Activated T-helper 1 cell treated with anti-CD3 and anti-CD28 coated beads, Interleukin-2, amount 50 U/mL, for 16 hours (primary cell): ENCODE results near the gene CRYL1.
A peak's percentile ranks its signal among the peaks of the same experiment; 100 is the strongest.

Experiments
- DNase-seq, 2 donors: peaks; one replicate each; pipeline ENCODE4 v3.0.0-alpha.2; 2020; ENCODE audit warnings: low read depth in 1 of 2, low spot score in 1 of 2

CRYL1 gene

DNA sequence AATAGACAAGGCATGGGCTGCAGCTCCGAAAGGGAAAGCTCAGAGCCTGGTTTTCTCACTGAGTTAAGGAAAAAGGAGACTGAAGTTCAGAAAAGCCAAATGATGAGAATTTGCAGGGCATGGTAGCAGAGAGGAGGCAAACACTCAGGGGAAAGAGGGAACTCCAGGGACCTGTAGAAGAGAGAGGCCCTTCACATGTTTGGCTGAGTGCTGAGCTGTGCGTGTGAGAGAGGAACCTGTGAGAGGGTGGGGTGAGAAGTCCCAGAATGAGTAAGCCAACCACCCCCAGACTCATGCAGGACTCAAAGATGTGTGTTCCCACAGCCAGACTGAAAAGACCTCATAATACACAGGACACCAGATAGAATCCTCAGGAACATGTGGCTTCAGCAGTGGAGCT lies 2.8 kb upstream of the CRYL1 start:
- DNase-seq = no peak

DNA sequence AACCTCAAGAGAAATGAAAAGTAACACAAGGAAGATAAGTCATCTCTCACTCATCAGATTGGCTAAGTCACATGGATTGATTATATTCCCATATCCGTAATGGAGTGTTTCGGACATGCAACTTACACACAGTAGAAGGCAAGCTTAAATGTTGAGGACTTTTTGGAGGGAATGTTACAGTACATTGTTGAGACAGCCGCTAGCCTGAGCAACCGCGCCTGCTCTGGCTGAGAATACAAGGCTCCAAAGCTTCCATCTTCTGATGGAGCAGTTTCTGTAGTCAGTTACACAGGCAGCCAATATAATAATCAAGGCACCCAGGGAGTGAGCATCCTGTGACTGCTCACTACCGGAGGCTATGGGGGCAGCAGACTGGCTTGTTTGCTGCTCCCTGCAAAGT lies 1.0 kb upstream of the CRYL1 start:
- DNase-seq = no peak

DNA sequence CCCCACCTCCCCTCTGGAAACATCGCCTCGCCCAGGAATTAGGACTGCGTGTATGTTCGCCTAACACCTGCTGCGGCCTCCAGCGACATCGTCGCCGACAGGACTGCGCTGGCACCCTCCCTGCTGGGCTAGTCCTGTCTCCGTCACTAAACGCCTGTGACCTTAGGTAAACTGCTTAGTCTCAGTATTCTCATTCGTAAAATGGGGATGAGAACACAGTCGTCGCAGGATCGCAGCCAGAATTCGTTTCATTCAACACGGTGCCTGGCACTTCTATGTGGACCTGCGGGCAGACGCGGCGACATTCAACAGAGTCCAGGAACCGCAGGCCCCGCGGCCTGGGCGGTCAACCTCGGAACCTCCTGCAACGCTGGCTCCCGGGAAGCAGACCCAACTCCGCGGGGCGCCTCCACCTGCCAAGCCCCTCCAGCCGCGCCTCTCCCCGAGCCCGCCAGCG lies 485 bp downstream of the CRYL1 start:
- peak in 1 of 2 donors; percentile 5 for DNase-seq

DNA sequence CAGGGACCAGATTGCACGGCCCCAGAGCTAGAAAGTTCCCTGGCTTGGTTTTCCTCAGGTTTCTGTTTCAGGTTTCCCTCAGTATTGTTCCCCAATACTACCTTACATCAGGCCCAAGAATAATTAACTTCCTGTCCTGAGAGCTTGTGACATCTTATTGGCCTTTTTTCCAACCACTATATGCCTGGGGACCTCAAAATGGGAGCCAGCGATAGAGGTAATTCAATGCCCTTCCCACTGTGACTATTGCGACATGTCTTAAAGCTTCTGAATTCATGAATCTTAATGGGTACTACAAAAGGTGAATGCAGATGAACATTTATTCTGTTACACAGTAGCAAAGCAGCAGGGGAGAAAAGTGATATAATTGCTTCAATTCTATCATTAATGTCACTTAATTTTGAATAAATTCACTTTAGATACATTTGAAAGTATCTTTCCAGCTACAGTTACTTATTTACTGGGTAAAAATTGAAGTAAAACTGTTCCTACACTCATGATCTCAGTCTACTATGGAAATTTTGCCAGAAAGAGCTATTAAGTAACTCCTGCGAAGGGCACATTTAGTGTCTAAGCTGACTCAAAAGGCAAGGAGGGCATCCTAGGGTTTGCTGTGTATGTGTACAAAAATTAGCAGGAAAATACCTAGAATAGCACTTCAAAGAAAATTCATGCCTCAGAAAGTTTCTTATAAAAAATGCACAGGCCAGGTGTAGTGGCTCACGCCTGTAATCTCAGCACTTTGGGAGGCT lies 4.1 kb downstream of the CRYL1 start:
- no peak for DNase-seq

DNA sequence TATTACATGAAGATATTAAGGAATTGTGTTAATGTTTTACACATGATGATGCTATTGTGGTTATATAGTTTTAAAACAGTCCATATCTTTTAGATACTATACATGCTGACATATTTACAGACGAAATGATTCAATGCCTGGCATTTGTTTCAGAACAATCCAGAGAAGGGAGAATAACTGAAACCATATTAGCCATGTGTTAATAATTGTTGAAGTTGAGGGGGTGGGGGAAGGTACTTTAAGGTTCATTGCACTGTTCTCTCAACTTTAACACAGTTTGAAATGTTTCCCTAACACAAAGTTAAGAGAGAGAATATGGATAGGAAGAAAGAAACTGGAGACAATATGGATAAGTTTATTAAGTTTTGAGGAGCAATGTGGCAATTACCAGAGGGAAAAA lies 5.8 kb downstream of the CRYL1 start:
- no peak for DNase-seq

DNA sequence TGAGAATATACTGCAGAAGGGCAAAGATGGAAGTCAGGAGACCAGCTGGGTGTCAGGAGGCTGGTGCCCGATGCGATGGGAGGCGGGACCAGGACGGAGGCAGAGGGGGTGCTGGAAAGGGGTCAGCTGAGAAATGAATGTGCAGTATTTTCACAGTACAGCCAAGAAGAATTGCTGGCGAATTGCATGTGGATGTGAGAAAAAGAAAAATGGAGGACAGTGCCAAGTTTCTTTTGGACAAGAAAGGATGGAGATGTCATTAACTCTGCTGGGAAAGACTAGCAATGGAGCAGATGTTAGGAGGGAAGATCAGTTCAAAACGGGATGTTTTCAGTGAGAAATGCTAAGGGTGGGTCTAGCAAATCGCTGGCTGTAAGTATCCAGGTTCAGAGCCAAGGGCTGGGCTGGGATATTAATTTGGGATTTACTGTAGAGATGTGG lies 7.0 kb downstream of the CRYL1 start:
- DNase-seq = no peak

DNA sequence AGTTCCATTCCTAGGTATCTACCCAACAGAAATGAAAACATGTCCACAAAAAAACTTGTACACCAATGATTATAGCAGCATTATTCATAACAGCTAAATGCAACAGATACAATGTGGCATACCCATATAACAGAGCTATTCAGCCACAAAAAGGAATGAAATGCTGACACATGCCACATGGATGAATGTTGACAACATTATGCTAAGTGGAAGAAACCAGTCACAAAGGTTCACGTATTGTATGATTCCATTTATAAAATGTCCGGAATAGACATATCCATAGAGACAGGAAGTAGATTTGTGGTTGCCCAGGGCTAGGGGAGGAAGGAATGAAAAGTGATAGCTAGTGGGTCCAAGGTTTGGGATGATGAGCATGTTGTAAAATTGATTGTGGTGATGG lies 10.8 kb downstream of the CRYL1 start:
- no peak for DNase-seq

DNA sequence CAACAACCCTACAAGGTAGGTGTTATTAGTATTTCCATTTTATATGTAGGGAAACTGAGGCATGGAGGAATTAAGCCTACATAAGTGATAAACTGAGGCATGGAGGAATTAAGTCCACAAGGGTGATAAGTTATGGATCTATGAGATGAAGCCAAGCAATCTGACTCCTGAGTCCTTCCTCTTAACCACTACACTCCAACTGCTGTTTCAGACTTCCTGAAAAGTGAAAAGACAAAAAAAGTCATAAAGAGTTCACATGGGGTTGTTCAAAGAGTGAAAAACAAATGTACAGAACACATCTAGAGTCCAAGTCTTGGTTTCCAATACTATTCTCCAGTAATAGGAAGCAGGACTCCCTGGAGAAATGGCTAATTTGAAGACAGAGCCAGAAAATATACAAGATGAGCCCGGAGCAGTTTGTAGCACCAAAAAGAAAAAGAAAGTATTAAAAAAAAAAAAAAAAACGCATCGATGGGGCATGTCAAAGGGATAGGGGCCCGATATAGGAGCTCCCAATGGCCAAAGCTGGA lies 12.1 kb downstream of the CRYL1 start:
- DNase-seq = no peak

DNA sequence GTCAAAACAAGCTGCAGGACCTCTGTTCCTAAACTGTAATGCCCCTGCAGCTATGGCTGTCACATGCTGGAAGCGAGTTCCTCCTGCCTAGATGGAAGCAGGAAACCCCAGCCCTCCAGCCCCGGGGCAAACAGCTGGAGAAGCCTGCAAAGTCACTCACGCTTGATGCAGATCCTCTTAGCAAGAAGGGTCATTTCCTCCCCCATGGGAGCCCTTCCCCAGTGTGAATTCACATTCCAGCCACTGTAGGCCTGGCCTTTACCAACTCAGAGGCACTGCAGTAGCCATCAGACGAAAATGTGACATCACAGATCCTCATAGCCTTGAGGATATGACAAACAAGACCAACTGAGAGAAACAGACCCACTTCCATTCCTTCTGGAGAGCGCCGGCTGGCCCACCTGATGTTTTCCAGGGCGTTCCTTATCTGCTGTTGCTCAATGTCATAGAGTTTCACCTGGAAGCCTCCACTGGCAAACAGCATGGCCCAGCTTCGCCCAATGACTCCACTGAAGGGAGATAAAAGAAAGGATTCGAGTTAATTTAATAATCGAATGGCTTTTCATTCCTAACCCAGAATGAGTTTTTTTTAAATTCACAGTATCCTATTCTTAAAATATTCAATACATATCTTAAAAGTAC lies 13.5 kb downstream of the CRYL1 start:
- DNase-seq = no peak

DNA sequence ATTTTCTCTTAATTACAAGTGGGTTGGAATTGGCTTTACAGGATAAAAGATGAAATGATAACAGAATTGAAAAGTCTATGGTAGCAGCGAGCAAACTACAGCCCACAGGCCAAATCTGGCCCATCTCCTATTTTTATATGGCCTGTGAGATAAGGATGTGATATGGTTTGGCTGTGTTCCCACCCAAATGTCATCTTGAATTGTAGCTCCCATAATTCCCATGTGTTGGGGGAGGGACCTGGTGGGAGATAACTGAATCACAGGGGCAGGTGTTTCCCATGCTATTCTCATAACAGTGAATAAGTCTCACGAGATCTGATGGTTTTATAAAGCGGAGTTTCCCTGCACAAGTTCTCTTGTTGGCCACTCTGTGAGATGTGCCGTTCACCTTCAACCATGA lies 19.0 kb downstream of the CRYL1 start:
- DNase-seq = no peak

DNA sequence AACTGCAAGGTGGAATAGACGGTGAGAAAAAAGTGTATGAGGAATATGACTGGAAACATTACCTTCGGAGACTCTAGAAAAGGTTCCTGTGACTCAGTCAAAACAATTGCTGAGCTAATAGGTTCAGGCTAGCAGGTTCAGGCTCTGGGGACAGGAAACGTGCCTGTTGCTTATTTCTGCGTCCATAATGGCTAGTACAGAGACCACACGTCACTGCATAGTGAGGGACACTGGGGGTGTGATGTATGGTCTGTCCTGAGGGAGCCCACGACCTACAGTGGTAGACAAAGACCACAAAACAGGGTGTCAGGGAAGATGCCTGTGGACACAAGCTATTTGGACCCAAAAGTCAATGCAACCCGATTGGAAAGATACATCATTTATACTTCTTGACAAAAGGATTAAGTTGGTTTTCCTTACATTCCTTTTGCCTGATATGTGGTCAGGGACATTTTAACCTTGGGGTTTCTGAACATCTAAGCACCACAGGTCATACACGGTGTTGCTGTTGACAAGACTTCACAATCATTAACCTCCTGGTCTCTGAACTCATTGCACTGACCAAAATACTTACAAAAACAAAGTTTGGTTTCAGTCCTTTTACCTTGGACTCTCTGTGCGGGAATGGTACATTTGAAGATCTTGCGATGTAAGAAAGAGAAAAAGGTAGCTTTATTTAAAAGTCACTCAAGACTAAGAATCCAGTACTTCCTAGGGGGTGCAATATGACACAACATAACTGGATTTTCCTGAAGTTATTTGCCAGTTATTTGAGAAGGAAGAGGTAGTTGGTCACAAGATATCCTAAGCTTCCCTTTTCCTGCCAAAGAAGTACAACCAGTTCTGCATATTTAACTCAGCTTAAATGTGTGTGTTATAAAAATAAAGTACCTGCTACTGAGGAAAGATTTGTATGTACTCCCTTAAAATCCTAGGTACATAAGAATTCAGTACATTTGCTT lies 20.0 kb downstream of the CRYL1 start:
- DNase-seq = no peak

DNA sequence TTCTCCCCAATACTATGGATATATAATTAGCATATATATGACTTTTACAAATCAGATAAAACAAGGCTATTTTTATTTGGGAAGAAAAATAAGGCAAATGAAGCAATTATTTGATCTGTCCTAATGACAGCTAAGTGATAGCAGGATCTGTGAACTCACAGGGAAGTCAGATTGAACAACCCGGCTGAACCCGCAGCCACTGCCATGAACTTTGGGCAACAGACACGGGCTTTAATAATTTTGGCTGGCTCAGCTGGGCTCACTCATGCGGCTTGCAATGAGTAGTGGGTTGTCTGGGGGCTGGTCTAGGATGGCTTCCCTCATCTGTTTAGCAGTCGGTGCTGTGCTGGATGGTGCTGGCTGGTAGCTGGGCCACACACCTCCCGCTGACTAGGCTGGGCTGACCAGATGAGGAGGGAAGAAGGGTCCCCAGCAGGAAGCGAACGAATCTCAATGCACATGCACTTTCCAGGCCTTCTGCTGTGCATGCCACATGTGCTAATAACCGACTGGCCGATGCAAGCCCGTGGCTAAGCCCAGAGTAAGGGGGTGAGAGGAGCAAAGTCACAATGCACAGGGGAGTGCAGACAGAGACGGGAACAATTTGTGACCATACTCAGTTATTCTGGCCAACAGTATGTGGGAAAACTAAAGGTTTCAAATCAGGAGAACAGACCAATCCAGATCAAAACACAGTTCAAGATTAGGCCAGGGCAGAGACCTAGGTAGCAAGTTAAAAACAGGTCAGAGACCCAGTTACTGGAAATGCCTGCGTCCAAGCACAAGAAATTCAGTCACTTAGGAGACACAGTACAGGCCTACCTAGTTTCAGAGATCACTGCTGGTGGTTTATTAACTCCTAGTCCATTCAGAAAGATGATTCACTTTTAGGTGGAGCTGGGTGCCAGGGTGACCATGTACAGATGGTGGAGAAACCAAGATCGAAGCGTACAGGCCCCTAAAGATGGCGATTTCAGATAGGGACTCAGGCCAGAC lies 22.3 kb downstream of the CRYL1 start:
- no peak for DNase-seq

DNA sequence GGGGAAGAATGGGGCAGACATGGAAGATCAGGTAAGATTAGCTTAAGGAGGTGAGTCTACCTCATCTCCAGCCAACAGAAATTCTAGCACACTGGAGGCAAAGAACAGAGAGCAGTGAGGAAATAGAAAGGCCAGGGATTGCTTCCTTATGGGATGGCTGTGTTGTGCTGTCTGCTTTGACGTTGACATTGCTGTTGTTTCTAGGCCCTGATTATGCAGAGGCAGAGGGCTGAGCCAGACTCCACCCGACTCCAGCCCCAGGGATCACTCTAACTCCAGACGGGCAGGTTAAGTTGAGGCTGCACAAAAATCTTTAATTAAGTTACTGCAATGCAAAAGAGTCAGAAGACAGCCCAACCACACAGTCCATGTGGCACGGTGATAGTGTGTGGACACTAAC lies 24.1 kb downstream of the CRYL1 start:
- DNase-seq = no peak

DNA sequence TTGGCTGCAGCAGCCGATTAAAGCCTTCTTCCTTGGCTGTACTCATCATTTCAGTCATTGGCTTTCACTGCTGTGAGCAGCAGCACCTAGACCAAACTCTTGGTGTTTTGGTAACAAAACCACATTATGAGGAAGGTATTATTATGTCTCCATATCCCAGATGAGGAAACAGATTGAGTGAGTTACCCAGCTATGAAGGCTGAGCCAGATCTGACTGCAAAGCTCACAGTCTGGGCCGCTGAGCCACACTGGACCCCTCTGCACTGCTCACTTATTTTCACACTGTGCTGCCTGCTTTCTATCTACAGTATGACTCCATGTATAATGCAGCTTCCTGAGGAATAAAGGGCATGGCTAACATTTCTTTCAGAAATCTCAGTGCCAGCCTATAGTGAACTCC lies 24.5 kb downstream of the CRYL1 start:
- DNase-seq = no peak

DNA sequence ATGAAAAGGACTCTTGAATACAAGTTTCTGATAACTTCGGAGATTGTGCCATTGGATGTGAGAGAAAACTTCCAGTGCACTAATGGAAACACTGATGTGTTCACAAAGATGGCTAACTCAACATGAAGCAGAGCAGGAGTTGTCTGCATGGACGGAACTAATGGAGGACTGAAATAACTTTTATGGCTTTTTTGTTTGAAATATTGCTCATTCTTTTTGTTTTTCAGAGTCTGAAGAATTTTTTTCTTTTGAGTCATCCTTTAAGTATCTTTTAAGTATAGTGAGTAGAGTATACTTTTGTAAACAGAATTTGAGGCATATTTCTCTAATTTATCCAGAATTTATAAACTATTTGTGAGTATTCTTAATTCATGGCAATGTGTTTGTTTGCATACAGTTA lies 25.7 kb downstream of the CRYL1 start:
- DNase-seq = no peak

DNA sequence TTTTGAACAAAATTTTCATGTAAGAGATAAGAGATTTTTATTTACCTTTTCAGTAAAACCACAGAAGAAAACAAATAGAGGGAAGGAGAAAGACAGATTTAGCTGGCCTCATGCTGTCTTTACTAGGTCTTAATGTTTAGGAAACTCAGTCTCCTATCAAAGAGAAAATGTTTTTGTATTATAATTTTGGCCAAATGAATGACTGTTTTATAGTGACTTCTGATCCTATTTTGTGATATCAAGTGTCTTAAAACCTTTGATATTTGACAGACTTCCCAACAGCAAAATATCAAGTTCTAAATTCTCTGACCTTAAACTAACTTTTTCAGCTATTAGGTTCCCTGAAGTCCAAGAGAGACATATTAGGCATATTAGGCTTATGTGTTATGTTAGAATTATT lies 27.0 kb downstream of the CRYL1 start:
- no peak for DNase-seq

DNA sequence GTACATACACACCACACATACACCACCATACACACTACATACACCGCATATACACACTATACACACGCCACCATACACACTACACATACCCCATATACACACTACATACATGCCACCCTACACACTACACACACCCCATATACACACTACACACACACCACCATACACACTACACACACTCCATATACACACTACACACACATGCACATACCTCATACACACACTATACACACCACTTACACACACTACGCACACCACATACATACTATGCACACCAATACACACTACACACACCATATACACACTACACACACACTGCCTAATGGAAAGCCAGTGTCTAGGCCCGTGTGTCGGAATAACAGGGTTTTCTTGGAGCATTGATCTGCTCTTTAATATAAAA lies 27.5 kb downstream of the CRYL1 start:
- DNase-seq = no peak

DNA sequence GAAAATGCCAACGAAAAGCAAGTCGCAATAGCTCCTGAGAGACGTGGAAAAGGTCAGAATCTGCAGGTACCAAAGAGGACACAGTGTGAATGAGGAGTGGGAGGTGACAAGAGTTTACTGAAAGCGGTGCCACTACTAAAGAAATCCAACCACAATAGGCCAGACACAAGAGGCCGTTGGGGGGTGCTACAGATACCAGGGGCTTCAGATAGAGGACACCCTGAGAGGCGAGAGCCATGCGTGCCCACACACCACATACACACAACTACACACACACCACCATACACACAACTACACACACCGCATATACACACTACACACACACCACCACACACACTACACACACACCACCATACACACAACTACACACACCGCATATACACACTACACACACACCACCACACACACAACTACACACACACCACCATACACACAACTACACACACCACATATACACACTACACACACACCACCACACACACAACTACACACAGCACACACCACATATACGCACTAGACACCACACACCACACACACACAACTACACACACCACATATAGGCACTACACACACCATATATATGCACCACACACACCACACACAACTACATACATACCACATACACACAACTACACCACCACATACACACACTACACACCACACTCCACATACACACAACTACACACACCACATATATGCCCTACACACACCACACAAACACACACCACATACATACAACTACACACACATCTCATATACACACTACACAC lies 28.5 kb downstream of the CRYL1 start:
- DNase-seq = no peak
